ENCODE data around the gene DMBT1. TPM values are rescaled to one million over a fixed set of nuclear protein-coding genes. Genes with fewer than 3 reads are reported as not detected.
A peak's percentile ranks its signal among the peaks of the same experiment; 100 is the strongest.

The DMBT1 gene
- total and polyA plus RNA-seq, 8 donors, result 0.23 to 24.4 (median 1.6) TPM

GRCh38 chr10:122550427-122550826 lies 10.1 kb upstream of the DMBT1 start:
- intact Hi-C loops (cut with DNase I), result no loop called here
- no peak for FAIRE-seq

GRCh38 chr10:122550983-122551382 lies 9.6 kb upstream of the DMBT1 start:
- peak in 1 of 4 donors; percentile 13 for ATAC-seq
- Histone ChIP-seq H3K9me3 (no peaks in the 10 kb centered on the region), H3K4me1 (no peaks in the 10 kb centered on the region), H3K27me3 (no peaks in the 10 kb centered on the region), H3K27ac (no peak overlapping the region), H3K36me3 (no peaks in the 10 kb centered on the region), H3K4me3 (no peak overlapping the region)
- no peak for TF ChIP-seq CTCF (IDR thresholded peaks at IDR 0.05)
- DNase-seq, result no peak
- intact Hi-C loops (cut with DNase I), result no loop called here
- WGBS, 2 donors, result 68 to 76% methylated on average over 3 of the region's 3 CpGs
- FAIRE-seq, result no peak

More at GRCh38 chr10:122550427-122550826, 10.1 kb upstream of the DMBT1 start:
- no peaks in the 10 kb centered on the region for H3K27me3 ChIP-seq
- no peaks in the 10 kb centered on the region for H3K4me1 ChIP-seq
- WGBS, 2 donors, result 92 to 98% methylated on average over 9 of the region's 9 CpGs
- no peaks in the 10 kb centered on the region for H3K9me3 ChIP-seq
- no peaks in the 10 kb centered on the region for H3K36me3 ChIP-seq
- no peak for TF ChIP-seq CTCF (IDR thresholded peaks at IDR 0.05)
- ATAC-seq (peak in 1 of 4 donors; percentile 15), DNase-seq (no peak)
- H3K4me3 ChIP-seq, result no peak overlapping the region
- H3K27ac ChIP-seq, result no peak overlapping the region

GRCh38 chr10:122551450-122551849 lies 9.1 kb upstream of the DMBT1 start:
- FAIRE-seq, result no peak
- Histone ChIP-seq H3K9me3 (no peaks in the 10 kb centered on the region), H3K4me1 (no peaks in the 10 kb centered on the region), H3K27me3 (no peaks in the 10 kb centered on the region), H3K36me3 (no peaks in the 10 kb centered on the region), H3K4me3 (no peak overlapping the region), H3K27ac (no peak overlapping the region)
- no peak for TF ChIP-seq CTCF (IDR thresholded peaks at IDR 0.05)
- 76% methylated on average over 9 of the region's 9 CpGs for WGBS, 2 donors
- intact Hi-C loops (cut with DNase I), result no loop called here
- DNase-seq, result no peak
- no peak for ATAC-seq

- Histone ChIP-seq H3K36me3 (no peaks in the 10 kb centered on the region), H3K9me3 (no peaks in the 10 kb centered on the region), H3K4me1 (no peaks in the 10 kb centered on the region), H3K27ac (no peak overlapping the region), H3K4me3 (no peak overlapping the region), H3K27me3 (no peaks in the 10 kb centered on the region)
- DNase-seq (no peak), ATAC-seq (no peak), FAIRE-seq (no peak)
- no peak for TF ChIP-seq CTCF (IDR thresholded peaks at IDR 0.05)
- intact Hi-C loops (cut with DNase I), result no loop called here
- WGBS, 2 donors, result 85 to 91% methylated on average over 6 of the region's 6 CpGs
Observed at GRCh38 chr10:122553341-122553740, 7.2 kb upstream of the DMBT1 start.

GRCh38 chr10:122554131-122555036 lies 6.2 kb upstream of the DMBT1 start:
- no peak overlapping the region for H3K27ac ChIP-seq
- WGBS, 2 donors, result 80 to 84% methylated on average over 6 of the region's 6 CpGs
- TF ChIP-seq CTCF (IDR thresholded peaks at IDR 0.05), result no peak
- H3K27me3 ChIP-seq, result no peaks in the 10 kb centered on the region
- ATAC-seq (peak in 3 of 4 donors; percentile 8 to 20 (median 12)), DNase-seq (no peak), FAIRE-seq (no peak)
- H3K4me3 ChIP-seq, result no peak overlapping the region
- H3K36me3 ChIP-seq, result no peaks in the 10 kb centered on the region
- H3K4me1 ChIP-seq, result no peaks in the 10 kb centered on the region
- intact Hi-C loops (cut with DNase I), result no loop called here
- no peaks in the 10 kb centered on the region for H3K9me3 ChIP-seq
